Osteocyte (in vitro differentiated cells): Measurements from ENCODE around the gene HSDL2. TPM values are rescaled to one million over a fixed set of nuclear protein-coding genes. Genes with fewer than 3 reads are reported as not detected.

Source experiments
- DNase-seq: peaks from one replicate; pipeline ENCODE4 v3.0.0; 2021; ENCODE audit warnings: mixed read lengths; ENCODE audit not compliant: unreplicated experiment; ENCODE audit errors: extremely low spot score
- H3K27ac Mint-ChIP-seq: one replicate; pipeline ENCODE4 v1.8.0; 2021; ENCODE audit warnings: mild to moderate bottlenecking, mixed read lengths; ENCODE audit not compliant: unreplicated experiment
- H3K27me3 Mint-ChIP-seq: one replicate; pipeline ENCODE4 v1.8.0; 2021; ENCODE audit warnings: mixed read lengths; ENCODE audit not compliant: unreplicated experiment
- H3K36me3 Mint-ChIP-seq: one replicate; pipeline ENCODE4 v1.8.0; 2021; ENCODE audit warnings: mixed read lengths; ENCODE audit not compliant: unreplicated experiment
- H3K4me1 Mint-ChIP-seq: one replicate; pipeline ENCODE4 v1.8.0; 2021; ENCODE audit warnings: mixed read lengths; ENCODE audit not compliant: unreplicated experiment
- H3K4me3 Mint-ChIP-seq: one replicate; pipeline ENCODE4 v1.8.0; 2021; ENCODE audit warnings: mild to moderate bottlenecking, moderate library complexity, mixed read lengths; ENCODE audit not compliant: unreplicated experiment
- H3K9me3 Mint-ChIP-seq: one replicate; pipeline ENCODE4 v1.8.0; 2021; ENCODE audit warnings: mixed read lengths; ENCODE audit not compliant: unreplicated experiment
- CTCF ChIP-seq: fragments of 200-600 bp; sonication (generic); IDR thresholded peaks from 2 replicates; pipeline ENCODE4 v1.5.0; 2021; ENCODE audit warnings: antibody characterized with exemption, mild to moderate bottlenecking, moderate library complexity
- total RNA-seq: library from RNA; stranded (reverse); gene quantifications from 2 replicates; pipeline ENCODE4 v1.2.1, GENCODE V29; 2021

The HSDL2 gene
- total RNA-seq, 1 donor from 2014 or later: 19.0 TPM

- TF ChIP-seq CTCF: no peak
- Mint-ChIP-seq H3K4me1 (peaks cover 16% of the 10 kb centered on the region), H3K27me3 (no peaks in the 10 kb centered on the region), H3K36me3 (peaks cover 2% of the 10 kb centered on the region), H3K9me3 (no peaks in the 10 kb centered on the region), H3K27ac (no peak overlapping the region), H3K4me3 (no peak overlapping the region)
- DNase-seq: no peak
Measured at GRCh38 chr9:112502175-112502946, 122.5 kb downstream of the HSDL2 start.

GRCh38 chr9:112503170-112503569 is 123.3 kb downstream of the HSDL2 start:
- Mint-ChIP-seq H3K4me1 (peaks cover 16% of the 10 kb centered on the region), H3K27me3 (no peaks in the 10 kb centered on the region), H3K36me3 (peaks cover under 1% of the 10 kb centered on the region), H3K4me3 (no peak overlapping the region), H3K9me3 (no peaks in the 10 kb centered on the region), H3K27ac (peak overlapping the region; percentile 27)
- TF ChIP-seq CTCF: no peak
- no peak for DNase-seq

- Mint-ChIP-seq H3K36me3 (no peaks in the 10 kb centered on the region), H3K27ac (no peak overlapping the region), H3K9me3 (no peaks in the 10 kb centered on the region), H3K27me3 (no peaks in the 10 kb centered on the region), H3K4me3 (no peak overlapping the region), H3K4me1 (peaks cover 16% of the 10 kb centered on the region)
- TF ChIP-seq CTCF: no peak
- DNase-seq: no peak
Measured at GRCh38 chr9:112505086-112505485, 125.2 kb downstream of the HSDL2 start.

- H3K27ac Mint-ChIP-seq: no peak overlapping the region
- TF ChIP-seq CTCF: no peak
- H3K27me3 Mint-ChIP-seq: no peaks in the 10 kb centered on the region
- peaks cover 16% of the 10 kb centered on the region for H3K4me1 Mint-ChIP-seq
- H3K36me3 Mint-ChIP-seq: no peaks in the 10 kb centered on the region
- no peaks in the 10 kb centered on the region for H3K9me3 Mint-ChIP-seq
- no peak overlapping the region for H3K4me3 Mint-ChIP-seq
- DNase-seq: no peak
Measured at GRCh38 chr9:112505607-112506006, 125.7 kb downstream of the HSDL2 start.

- Mint-ChIP-seq H3K4me3 (no peak overlapping the region), H3K36me3 (no peaks in the 10 kb centered on the region), H3K9me3 (no peaks in the 10 kb centered on the region), H3K27ac (no peak overlapping the region), H3K27me3 (no peaks in the 10 kb centered on the region), H3K4me1 (peaks cover 12% of the 10 kb centered on the region)
- TF ChIP-seq CTCF: no peak
- DNase-seq: no peak
Measured at GRCh38 chr9:112506571-112506970, 126.7 kb downstream of the HSDL2 start.
